ENCODE results near the gene PLPPR1.
"Not testable (repeated sequence)": the region's sequence is repeated elsewhere in the genome, so short reads cannot be mapped to it uniquely, and the experiment has no call there.

PLPPR1 gene

DNA sequence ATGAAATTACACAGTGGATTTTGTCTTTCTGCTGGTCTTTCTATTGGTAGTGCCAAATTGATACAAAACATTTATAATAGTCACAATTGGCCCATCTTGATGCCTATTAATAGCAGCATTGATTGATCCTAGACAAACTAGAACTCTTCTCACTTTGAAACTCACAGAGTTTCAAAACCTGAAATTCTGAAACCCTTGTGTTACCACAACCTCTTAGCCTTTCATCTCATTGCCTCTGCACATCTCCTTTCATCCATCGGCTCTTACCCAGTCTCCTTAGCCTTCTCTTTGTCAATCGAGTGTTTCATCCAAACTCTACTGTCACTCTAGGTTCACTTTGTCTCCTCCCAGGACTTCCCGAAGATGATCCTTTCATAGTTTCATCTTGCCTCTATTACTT lies 22.1 kb downstream of the PLPPR1 start:
- no peak for DNase-seq

DNA sequence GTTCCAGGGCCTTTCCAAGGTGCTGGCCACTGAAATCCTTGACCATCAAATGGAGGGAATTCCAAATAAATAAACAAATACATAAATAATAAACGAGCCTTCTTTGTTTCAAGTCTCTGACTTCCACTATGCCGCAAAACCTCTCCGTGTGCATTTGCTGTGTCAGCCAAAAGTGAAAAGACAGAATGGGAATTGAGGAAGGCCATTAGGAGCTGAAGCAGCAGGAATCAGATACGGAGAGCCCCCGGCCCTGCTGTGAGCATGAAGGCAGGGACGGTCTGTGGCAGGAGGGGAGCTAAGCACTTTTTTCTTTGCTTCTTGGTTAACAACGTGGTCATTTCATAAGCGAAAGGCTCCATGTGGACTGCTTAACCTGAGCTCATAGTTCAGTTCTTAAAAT lies 26.1 kb downstream of the PLPPR1 start:
- DNase-seq = no peak

DNA sequence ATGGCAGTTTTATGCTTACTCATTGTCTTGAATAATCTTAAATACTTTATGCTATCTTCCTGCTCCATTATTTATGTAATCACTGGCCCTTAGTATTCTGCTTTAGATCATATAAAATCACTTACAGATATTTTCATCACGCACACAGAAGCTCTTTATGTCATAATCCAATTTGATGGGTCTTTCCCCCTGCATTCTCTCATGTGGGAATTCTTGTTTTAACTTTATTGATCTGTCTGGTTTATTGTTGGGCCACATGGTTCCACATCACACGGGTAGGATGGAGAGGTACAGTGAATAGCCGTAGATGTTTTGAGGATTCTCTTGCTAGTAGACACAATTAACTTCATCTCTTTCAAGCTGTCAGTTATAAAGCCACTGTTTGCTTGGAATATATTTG lies 27.0 kb downstream of the PLPPR1 start:
- DNase-seq = no peak

GRCh38 chr9:101062686-101063085 lies 34.2 kb downstream of the PLPPR1 start:
- DNase-seq = no peak

- no peak for DNase-seq
These were observed 34.7 kb downstream of the PLPPR1 start for GRCh38 chr9:101063192-101063591.

- no peak for DNase-seq
These were observed 35.7 kb downstream of the PLPPR1 start for GRCh38 chr9:101064206-101064605.

- no peak for DNase-seq
These were observed 37.4 kb downstream of the PLPPR1 start for GRCh38 chr9:101065930-101066329.

- no peak for DNase-seq
These were observed 40.2 kb downstream of the PLPPR1 start for GRCh38 chr9:101068696-101069095.

DNA sequence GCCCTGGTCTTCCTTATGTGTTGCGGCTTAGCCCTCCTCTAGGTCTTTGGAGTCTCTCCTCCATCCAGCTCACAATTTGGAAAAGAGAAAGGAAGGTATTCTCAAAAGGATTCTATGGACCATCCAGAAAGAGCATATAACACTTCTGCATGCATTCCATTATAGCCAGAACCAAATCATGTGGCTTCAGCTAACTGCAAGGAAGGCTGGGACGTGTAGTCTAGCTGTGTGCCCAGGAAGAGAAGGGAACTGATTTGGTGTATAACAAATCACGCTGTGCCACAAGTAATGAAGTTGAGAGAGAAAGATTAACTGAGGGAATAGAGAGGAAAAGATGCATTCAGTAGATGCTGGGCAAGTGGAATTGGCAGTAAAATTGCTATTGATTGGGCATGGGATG lies 43.7 kb downstream of the PLPPR1 start:
- no peak for DNase-seq

- no peak for DNase-seq
These were observed 44.6 kb downstream of the PLPPR1 start for GRCh38 chr9:101073122-101073521.

- no peak for DNase-seq
These were observed 53.1 kb downstream of the PLPPR1 start for GRCh38 chr9:101081641-101082040.

GRCh38 chr9:101083448-101084202 lies 55.1 kb downstream of the PLPPR1 start:
- no peak for DNase-seq

DNA sequence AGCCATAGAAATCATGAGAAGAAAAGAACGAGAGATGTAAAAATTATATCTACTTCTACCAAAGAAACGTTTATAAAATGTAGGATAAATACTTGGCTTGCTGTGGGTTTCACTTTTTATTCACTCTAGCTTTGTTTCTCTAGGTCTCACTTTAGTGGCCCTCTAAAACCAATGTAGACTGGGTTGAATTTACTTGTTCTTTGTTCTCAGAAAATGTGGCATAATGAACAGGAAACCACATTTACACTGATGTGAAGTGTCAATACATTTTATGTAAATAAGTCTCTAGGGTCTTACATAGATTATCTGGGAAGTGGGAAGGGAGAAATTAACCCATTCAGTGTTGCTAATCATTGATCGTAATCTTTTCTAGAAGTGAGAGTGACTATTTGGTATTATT lies 58.9 kb downstream of the PLPPR1 start:
- no peak for DNase-seq

DNA sequence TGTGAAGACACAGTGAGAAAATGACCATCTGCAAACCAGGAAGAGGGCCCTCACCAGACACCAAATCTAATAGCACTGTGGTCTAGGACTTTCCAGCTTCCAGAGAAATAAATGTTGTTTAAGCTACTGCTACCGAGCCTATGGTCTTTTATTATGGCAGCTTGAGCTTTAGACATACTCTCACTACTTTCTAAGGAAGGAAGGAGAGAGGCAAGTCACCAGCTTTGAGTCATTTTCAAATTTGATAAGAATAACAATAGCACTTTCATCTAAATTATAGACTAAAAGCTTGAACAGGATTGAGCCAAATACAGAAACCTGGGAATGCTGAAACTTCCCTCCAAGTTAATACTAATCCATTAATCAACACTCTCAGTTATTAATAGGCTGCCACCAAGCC lies 64.4 kb downstream of the PLPPR1 start:
- no peak for DNase-seq

DNA sequence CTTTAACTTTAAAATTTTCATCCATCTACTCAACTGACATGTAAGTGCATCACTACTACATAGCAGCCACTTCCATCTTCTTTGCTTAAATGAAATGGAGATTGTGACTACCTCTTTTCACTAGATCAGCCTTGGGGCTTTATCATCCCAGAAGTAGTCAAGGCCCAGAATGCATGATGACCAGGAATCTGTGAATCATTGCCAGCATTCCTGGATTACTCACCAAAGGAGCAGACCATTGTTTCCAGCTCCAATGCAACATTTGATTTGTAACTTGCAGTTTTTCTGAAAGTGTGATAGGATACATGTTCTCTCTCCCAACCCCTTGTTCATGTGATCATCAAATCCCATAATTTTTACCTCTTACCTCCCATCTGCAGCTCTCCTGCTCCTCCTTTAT lies 65.1 kb downstream of the PLPPR1 start:
- no peak for DNase-seq

DNA sequence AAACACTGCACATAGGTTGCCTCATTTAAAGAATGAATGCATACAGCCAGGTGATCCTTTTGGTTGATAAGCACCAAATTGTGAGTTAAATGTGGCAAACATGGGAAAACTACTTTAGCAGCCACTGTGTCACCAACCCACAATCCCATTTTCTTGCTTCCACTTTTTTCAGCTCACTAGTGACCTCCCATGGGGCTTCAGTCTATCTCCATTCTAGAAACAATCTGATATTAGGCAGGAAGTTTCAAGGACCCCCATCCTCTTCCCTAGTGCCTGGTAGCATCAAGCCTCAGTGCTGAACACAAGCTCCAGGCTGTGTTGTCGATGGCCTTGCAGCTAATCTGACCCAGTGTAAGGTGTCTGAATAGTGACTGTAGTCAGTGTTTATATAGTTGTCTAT lies 66.2 kb downstream of the PLPPR1 start:
- no peak for DNase-seq

GRCh38 chr9:101097210-101097609 lies 68.7 kb downstream of the PLPPR1 start:
- DNase-seq = no peak

- DNase-seq = no peak
These were observed 69.9 kb downstream of the PLPPR1 start for GRCh38 chr9:101098392-101098791.

GRCh38 chr9:101114317-101114716 lies 85.8 kb downstream of the PLPPR1 start:
- DNase-seq = no peak

DNA sequence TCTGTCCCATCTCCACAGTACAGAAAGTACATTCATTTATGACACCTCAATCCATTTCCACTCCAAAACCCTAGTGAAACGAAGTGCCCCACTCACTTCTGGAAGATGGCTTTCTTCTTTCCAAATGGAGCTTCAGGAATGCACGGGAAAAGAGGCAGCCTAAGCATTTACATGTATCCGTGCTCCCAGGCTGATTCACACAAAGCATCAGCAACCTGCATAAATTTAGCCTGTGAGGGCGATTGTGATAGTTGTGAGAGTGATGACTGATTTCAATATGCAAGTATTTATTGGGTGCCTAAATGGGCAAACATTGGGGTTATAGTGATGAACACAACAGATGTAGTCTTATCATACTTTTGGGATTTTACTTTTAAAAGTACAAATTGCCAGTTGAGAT lies 86.6 kb downstream of the PLPPR1 start:
- DNase-seq = no peak

GRCh38 chr9:101117161-101117560 lies 88.6 kb downstream of the PLPPR1 start:
- DNase-seq = no peak

GRCh38 chr9:101119206-101119819 lies 90.8 kb downstream of the PLPPR1 start:
- DNase-seq = peak in 1 of 2 donors; percentile 1

DNA sequence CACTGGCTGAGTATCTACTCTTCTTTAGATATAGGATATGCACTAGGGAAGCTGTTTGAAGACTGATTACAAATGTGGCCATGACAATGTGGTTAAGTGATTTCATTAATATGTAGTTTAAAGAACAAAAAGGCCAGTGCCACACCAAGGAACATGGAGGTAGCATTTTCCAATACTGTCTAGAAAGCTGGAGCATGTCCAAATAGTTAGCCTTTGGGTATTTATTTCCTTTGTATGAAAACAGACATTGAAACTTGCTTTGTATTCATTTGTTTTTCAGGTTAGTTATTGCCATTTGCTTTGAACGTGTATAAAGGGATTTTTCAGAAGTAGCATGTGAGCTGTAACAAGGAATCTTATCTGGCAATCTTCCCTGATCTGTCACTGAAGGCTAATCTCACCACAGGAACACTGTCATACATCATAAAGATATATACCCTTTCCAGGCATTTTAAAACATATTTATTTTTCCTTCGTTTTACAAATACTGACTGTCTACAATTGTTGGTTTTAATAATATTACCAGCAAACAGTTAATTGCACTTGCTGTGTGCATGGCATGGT lies 93.4 kb downstream of the PLPPR1 start:
- no peak for DNase-seq

DNA sequence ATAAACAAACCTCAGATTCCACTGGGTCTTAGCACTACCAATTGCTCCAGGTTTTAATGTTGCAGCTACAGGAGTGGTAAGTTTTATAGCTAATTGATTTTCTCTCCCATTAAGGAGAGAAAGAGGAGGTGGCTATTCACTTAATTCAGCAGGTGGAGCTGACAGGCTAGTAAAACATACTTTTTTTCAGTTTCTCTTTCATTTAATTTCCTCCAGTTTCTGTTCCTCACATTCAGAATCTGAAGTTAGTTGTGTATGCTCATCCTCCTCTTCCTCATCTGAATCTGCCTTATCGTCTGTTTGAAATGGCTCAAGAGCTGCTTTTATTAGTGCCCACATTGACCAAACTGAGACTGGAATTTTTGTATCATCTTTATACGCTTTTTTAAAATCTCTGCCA lies 98.0 kb downstream of the PLPPR1 start:
- DNase-seq = no peak

GRCh38 chr9:101127369-101127768 lies 98.8 kb downstream of the PLPPR1 start:
- DNase-seq = not testable (repeated sequence)

All from inflammatory macrophage treated with lipopolysaccharide for 1 hour (primary cell).